Uterus (tissue), 2 donors: ENCODE data around the gene PAGR1.

ENCODE experiments used
- CTCF ChIP-seq, 4 experiments: fragments of 200-600 bp in 2 of 4; fragments of 450-650 bp in 2 of 4; sonication (generic) in 2 of 4; IDR thresholded peaks; one replicate each; pipeline ENCODE4 v1.5.1; 2016 to 2019; ENCODE audit warnings: antibody characterized with exemption in 4 of 4, mild to moderate bottlenecking in 2 of 4, moderate library complexity in 1 of 4
- POLR2A ChIP-seq, 2 donors: fragments of 450-650 bp; IDR thresholded peaks; one replicate each; pipeline ENCODE4 v1.6.1; 2016; ENCODE audit warnings: antibody characterized with exemption in 2 of 2, mild to moderate bottlenecking in 1 of 2, moderate library complexity in 1 of 2

- TF ChIP-seq CTCF (IDR thresholded peaks at IDR 0.05) = no peak
- no peak for TF ChIP-seq POLR2A (IDR thresholded peaks at IDR 0.05)
Measured at GRCh38 chr16:29818082-29818481, 2.1 kb downstream of the PAGR1 start.
